ENCODE results near the gene ISM2. TPM values are rescaled to one million over a fixed set of nuclear protein-coding genes. Genes with fewer than 3 reads are reported as not detected.

The ISM2 gene
- total and polyA plus RNA-seq, 2 of the 13 experiments (the other 11 are each of a cell fraction or from before 2014, with no cell fraction given): 1.8 to 40.7 TPM

DNA sequence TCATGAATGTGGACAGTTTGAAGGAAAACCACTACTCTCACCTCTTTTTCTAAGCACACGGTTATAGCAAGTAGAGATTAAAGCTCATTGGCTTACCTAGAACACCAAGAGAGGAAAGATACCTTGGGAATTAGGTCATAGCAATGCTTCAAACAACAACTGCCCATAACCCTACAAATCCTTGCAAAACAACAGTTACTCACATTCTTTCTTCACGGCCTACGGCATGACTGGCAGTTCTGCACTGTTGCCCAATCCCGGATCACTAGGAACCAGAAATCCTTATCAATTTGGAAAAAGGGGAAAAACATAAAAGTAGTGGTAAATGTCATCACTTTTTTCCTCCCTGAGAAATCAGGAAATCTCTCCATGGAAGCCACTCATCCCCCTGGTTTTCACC lies 9.6 kb upstream of the ISM2 start (continued):
- TF ChIP-seq, protein P1, sequence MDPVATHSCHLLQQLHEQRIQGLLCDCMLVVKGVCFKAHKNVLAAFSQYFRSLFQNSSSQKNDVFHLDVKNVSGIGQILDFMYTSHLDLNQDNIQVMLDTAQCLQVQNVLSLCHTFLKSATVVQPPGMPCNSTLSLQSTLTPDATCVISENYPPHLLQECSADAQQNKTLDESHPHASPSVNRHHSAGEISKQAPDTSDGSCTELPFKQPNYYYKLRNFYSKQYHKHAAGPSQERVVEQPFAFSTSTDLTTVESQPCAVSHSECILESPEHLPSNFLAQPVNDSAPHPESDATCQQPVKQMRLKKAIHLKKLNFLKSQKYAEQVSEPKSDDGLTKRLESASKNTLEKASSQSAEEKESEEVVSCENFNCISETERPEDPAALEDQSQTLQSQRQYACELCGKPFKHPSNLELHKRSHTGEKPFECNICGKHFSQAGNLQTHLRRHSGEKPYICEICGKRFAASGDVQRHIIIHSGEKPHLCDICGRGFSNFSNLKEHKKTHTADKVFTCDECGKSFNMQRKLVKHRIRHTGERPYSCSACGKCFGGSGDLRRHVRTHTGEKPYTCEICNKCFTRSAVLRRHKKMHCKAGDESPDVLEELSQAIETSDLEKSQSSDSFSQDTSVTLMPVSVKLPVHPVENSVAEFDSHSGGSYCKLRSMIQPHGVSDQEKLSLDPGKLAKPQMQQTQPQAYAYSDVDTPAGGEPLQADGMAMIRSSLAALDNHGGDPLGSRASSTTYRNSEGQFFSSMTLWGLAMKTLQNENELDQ (CRISPR knock-in tag; IDR thresholded peaks at IDR 0.05; ENCODE audit: borderline replicate concordance): no peak
- TF ChIP-seq, protein P2, sequence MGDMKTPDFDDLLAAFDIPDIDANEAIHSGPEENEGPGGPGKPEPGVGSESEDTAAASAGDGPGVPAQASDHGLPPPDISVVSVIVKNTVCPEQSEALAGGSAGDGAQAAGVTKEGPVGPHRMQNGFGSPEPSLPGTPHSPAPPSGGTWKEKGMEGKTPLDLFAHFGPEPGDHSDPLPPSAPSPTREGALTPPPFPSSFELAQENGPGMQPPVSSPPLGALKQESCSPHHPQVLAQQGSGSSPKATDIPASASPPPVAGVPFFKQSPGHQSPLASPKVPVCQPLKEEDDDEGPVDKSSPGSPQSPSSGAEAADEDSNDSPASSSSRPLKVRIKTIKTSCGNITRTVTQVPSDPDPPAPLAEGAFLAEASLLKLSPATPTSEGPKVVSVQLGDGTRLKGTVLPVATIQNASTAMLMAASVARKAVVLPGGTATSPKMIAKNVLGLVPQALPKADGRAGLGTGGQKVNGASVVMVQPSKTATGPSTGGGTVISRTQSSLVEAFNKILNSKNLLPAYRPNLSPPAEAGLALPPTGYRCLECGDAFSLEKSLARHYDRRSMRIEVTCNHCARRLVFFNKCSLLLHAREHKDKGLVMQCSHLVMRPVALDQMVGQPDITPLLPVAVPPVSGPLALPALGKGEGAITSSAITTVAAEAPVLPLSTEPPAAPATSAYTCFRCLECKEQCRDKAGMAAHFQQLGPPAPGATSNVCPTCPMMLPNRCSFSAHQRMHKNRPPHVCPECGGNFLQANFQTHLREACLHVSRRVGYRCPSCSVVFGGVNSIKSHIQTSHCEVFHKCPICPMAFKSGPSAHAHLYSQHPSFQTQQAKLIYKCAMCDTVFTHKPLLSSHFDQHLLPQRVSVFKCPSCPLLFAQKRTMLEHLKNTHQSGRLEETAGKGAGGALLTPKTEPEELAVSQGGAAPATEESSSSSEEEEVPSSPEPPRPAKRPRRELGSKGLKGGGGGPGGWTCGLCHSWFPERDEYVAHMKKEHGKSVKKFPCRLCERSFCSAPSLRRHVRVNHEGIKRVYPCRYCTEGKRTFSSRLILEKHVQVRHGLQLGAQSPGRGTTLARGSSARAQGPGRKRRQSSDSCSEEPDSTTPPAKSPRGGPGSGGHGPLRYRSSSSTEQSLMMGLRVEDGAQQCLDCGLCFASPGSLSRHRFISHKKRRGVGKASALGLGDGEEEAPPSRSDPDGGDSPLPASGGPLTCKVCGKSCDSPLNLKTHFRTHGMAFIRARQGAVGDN (CRISPR knock-in tag; IDR thresholded peaks at IDR 0.05): no peak
- no peak for TF ChIP-seq ZNF263 (CRISPR knock-in tag; IDR thresholded peaks at IDR 0.05)
- TF ChIP-seq, protein P3, sequence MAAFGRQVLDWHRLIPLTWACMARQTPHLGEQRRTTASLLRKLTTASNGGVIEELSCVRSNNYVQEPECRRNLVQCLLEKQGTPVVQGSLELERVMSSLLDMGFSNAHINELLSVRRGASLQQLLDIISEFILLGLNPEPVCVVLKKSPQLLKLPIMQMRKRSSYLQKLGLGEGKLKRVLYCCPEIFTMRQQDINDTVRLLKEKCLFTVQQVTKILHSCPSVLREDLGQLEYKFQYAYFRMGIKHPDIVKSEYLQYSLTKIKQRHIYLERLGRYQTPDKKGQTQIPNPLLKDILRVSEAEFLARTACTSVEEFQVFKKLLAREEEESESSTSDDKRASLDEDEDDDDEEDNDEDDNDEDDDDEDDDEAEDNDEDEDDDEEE (CRISPR knock-in tag; IDR thresholded peaks at IDR 0.05): no peak
- TF ChIP-seq SAP130 (CRISPR knock-in tag; IDR thresholded peaks at IDR 0.05; ENCODE audit: low read depth): peak; percentile 61; the same call in 1 of the 2 replicates
- TF ChIP-seq NR2F6 (IDR thresholded peaks at IDR 0.05): no peak
- no peak for TF ChIP-seq NR2F6 (CRISPR knock-in tag; IDR thresholded peaks at IDR 0.05)
- TF ChIP-seq, protein P4, sequence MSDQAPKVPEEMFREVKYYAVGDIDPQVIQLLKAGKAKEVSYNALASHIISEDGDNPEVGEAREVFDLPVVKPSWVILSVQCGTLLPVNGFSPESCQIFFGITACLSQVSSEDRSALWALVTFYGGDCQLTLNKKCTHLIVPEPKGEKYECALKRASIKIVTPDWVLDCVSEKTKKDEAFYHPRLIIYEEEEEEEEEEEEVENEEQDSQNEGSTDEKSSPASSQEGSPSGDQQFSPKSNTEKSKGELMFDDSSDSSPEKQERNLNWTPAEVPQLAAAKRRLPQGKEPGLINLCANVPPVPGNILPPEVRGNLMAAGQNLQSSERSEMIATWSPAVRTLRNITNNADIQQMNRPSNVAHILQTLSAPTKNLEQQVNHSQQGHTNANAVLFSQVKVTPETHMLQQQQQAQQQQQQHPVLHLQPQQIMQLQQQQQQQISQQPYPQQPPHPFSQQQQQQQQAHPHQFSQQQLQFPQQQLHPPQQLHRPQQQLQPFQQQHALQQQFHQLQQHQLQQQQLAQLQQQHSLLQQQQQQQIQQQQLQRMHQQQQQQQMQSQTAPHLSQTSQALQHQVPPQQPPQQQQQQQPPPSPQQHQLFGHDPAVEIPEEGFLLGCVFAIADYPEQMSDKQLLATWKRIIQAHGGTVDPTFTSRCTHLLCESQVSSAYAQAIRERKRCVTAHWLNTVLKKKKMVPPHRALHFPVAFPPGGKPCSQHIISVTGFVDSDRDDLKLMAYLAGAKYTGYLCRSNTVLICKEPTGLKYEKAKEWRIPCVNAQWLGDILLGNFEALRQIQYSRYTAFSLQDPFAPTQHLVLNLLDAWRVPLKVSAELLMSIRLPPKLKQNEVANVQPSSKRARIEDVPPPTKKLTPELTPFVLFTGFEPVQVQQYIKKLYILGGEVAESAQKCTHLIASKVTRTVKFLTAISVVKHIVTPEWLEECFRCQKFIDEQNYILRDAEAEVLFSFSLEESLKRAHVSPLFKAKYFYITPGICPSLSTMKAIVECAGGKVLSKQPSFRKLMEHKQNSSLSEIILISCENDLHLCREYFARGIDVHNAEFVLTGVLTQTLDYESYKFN (CRISPR knock-in tag; conservative IDR thresholded peaks at IDR 0.05): peak; percentile 50; the same call in 1 of the 2 replicates
- TF ChIP-seq POLR2AphosphoS5 (IDR thresholded peaks at IDR 0.05; ENCODE audit: low read depth, low read length): no peak
- TF ChIP-seq, protein P5, sequence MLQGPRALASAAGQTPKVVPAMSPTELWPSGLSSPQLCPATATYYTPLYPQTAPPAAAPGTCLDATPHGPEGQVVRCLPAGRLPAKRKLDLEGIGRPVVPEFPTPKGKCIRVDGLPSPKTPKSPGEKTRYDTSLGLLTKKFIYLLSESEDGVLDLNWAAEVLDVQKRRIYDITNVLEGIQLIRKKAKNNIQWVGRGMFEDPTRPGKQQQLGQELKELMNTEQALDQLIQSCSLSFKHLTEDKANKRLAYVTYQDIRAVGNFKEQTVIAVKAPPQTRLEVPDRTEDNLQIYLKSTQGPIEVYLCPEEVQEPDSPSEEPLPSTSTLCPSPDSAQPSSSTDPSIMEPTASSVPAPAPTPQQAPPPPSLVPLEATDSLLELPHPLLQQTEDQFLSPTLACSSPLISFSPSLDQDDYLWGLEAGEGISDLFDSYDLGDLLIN (CRISPR knock-in tag; IDR thresholded peaks at IDR 0.05; ENCODE audit: borderline replicate concordance): no peak
- TF ChIP-seq ZNF839 (CRISPR knock-in tag; IDR thresholded peaks at IDR 0.05; ENCODE audit: borderline replicate concordance): no peak
- no peak for TF ChIP-seq MIER2 (CRISPR knock-in tag; IDR thresholded peaks at IDR 0.05)
- no peak for TF ChIP-seq RNF2 (conservative IDR thresholded peaks at IDR 0.05; ENCODE audit: low read depth)
- no peak for TF ChIP-seq PCBP1 (IDR thresholded peaks at IDR 0.05; ENCODE audit: borderline replicate concordance, low read depth, low read length)
- TF ChIP-seq, protein P6, sequence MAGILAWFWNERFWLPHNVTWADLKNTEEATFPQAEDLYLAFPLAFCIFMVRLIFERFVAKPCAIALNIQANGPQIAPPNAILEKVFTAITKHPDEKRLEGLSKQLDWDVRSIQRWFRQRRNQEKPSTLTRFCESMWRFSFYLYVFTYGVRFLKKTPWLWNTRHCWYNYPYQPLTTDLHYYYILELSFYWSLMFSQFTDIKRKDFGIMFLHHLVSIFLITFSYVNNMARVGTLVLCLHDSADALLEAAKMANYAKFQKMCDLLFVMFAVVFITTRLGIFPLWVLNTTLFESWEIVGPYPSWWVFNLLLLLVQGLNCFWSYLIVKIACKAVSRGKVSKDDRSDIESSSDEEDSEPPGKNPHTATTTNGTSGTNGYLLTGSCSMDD (CRISPR knock-in tag; IDR thresholded peaks at IDR 0.05): no peak
- no peak for TF ChIP-seq ZNF260 (CRISPR knock-in tag; IDR thresholded peaks at IDR 0.05; ENCODE audit: borderline replicate concordance, low read depth)
- no peak for TF ChIP-seq ZMYM4 (CRISPR knock-in tag; IDR thresholded peaks at IDR 0.05)
- no peak for TF ChIP-seq ZNF468 (CRISPR knock-in tag; IDR thresholded peaks at IDR 0.05)

Measured in HepG2 (cell line).